ENCODE measurements around the gene SNX14. TPM values are rescaled to one million over a fixed set of nuclear protein-coding genes. Genes with fewer than 3 reads are reported as not detected.
"Not testable (repeated sequence)": the region's sequence is repeated elsewhere in the genome, so short reads cannot be mapped to it uniquely, and the experiment has no call there.

The SNX14 gene
- polyA plus RNA-seq, 1 experiment, result 114 TPM

DNA sequence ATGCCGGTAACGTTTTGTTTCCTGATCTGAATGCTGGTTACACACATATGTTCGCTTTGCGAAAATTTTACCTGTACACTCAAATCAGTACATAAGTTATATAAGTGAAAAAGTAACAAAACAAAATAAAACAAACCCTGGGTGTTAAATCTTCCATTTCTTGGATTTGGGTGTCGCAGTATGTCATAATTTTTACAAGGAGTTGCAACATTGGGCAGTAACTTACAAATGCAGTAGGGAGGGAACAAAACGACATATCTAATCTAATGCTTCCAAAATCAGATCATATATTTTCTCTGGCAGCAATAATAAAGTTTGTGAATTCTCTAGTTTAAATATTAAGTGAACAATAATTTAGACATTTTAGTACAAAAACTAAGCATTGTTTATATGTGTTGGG is 25.2 kb downstream of the SNX14 start:
- TF ChIP-seq, protein P1, sequence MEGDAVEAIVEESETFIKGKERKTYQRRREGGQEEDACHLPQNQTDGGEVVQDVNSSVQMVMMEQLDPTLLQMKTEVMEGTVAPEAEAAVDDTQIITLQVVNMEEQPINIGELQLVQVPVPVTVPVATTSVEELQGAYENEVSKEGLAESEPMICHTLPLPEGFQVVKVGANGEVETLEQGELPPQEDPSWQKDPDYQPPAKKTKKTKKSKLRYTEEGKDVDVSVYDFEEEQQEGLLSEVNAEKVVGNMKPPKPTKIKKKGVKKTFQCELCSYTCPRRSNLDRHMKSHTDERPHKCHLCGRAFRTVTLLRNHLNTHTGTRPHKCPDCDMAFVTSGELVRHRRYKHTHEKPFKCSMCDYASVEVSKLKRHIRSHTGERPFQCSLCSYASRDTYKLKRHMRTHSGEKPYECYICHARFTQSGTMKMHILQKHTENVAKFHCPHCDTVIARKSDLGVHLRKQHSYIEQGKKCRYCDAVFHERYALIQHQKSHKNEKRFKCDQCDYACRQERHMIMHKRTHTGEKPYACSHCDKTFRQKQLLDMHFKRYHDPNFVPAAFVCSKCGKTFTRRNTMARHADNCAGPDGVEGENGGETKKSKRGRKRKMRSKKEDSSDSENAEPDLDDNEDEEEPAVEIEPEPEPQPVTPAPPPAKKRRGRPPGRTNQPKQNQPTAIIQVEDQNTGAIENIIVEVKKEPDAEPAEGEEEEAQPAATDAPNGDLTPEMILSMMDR (IDR thresholded peaks at IDR 0.05; ENCODE audit: low read depth, low read length), result no peak
- POLR2A ChIA-PET, result no interaction called here
- no peak for DNase-seq (ENCODE audit: low read depth, low spot score)

DNA sequence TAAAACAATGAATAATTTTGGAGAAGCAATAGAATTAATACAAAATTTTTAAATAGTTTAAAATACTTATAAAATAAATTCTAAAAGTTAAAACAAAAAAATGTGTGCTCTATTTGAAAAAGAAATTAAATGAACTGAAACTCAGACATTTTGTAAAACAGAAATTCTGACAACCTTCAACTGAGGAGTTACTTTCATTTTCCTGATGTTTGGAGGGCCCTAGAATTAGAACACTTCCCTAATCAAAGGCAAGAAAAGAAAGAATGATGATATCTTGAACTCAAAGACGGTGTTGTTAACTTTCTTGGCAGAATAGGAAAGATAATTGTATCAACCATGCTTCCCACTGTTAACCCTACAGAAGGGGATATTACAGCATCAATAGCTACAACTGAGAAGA is 27.9 kb downstream of the SNX14 start:
- Histone ChIP-seq H3K27ac (ENCODE audit: low read depth, low read length) (no peak overlapping the region), H3K9me3 (ENCODE audit: control insufficient read depth, insufficient read depth, low read length) (no peaks in the 10 kb centered on the region), H3K27me3 (ENCODE audit: control insufficient read depth, insufficient read depth, low read length) (no peaks in the 10 kb centered on the region), H3K4me3 (ENCODE audit: low read depth, low read length) (no peak overlapping the region)
- TF ChIP-seq, protein P1 (IDR thresholded peaks at IDR 0.05; ENCODE audit: low read depth, low read length), result no peak
- ChIA-PET POLR2A (no interaction called here), CTCF (interaction anchor here (1.3 kb wide), 1 partner anchor 83 kb away, joined by 4 read pairs; no protein-coding TSS in a partner anchor)
- DNase-seq (ENCODE audit: low read depth, low spot score), result no peak

More for the DNA sequence above, 25.2 kb downstream of the SNX14 start:
- Histone ChIP-seq H3K27ac (ENCODE audit: low read depth, low read length) (no peak overlapping the region), H3K4me3 (ENCODE audit: low read depth, low read length) (no peak overlapping the region), H3K9me3 (ENCODE audit: control insufficient read depth, insufficient read depth, low read length) (no peaks in the 10 kb centered on the region), H3K27me3 (ENCODE audit: control insufficient read depth, insufficient read depth, low read length) (no peaks in the 10 kb centered on the region)
- CTCF ChIA-PET, result no interaction called here

DNA sequence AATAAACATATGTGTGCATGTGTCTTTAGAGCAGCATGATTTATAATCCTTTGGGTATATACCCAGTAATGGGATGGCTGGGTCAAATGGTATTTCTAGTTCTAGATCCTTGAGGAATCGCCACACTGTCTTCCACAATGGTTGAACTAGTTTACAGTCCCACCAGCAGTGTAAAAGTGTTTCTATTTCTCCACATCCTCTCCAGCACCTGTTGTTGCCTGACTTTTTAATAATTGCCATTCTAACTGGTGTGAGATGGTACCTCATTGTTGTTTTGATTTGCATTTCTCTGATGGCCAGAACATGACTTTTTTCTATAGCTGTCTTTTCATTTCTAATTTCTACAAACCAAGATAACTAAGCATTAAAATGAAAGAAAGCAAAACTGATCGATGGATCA is 29.4 kb downstream of the SNX14 start:
- H3K27me3 ChIP-seq (ENCODE audit: control insufficient read depth, insufficient read depth, low read length); POLR2A ChIA-PET; H3K4me3 ChIP-seq (ENCODE audit: low read depth, low read length); H3K27ac ChIP-seq (ENCODE audit: low read depth, low read length); DNase-seq (ENCODE audit: low read depth, low spot score); H3K9me3 ChIP-seq (ENCODE audit: control insufficient read depth, insufficient read depth, low read length): not testable (repeated sequence)
- CTCF ChIA-PET, result interaction anchor here (1.6 kb wide), 1 partner anchor 81 kb away, joined by 4 read pairs; no protein-coding TSS in a partner anchor

DNA sequence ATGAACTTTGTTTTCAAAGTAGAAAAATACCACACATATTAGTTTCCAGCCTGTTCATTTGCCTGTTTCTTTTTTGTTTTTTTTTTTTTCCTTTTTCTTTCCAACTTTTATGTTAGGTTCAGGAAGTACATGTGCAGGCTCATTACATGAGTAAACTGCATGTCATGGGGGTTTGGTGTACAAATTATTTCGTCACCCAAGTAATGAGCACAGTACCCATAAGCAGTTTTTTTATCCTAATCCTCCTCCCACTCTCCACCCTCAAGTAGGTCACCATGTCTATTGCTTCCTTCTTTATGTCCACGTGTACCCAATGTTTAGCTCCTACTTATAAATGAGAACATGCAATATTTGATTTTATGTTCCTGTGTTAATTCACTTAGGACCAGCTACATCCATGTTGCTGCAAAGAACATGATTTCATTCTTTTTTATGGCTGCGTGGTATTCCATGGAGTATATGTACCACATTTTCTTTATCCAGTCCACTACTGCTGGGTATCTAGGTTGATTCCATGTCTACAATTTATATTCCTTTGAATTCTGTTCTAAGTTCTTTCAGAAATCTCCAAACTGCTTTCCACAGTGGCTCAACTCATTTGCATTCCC is 31.8 kb downstream of the SNX14 start:
- CTCF ChIA-PET, result interaction anchor here (1.3 to 1.8 kb wide), 2 partner anchors 25 to 79 kb away, joined by 8 to 10 read pairs; no protein-coding TSS in a partner anchor
- no peaks in the 10 kb centered on the region for H3K9me3 ChIP-seq (ENCODE audit: control insufficient read depth, insufficient read depth, low read length)

DNA sequence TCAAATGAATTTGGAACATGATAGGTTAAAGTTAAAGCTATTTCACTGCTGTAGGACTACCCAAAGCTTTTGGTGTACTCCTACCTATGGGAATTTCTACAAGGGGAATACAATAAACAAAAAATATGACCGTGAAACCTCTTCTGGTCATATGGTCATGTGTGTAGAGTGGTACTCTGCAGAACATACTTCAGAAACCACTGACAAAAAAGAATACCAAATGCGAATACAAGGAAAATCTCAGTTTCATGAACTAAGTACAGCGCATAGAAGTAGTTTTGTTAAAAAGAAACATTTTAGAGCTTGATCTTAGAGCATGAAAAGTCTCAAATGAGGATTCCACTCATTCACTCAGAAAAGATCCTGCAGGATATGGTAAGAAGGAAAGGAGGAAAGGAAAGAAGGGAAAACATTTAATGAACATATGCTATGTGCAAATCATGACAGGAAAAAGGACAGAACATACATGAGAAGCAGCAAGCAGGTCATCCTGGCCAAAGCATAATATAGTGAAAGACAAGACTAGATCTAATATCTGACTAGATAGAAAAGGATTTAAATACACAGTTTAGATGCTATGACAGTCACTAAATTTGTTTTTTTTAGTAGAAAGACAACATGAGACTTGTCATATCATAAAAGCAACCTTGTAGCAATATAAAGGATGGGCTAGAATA is 36.5 kb downstream of the SNX14 start:
- CTCF ChIA-PET, result no interaction called here
- TF ChIP-seq, protein P1 (IDR thresholded peaks at IDR 0.05; ENCODE audit: low read depth, low read length), result no peak
- POLR2A ChIA-PET, result no interaction called here
- no peaks in the 10 kb centered on the region for H3K27me3 ChIP-seq (ENCODE audit: control insufficient read depth, insufficient read depth, low read length)
- no peak overlapping the region for H3K27ac ChIP-seq (ENCODE audit: low read depth, low read length)
- no peak for DNase-seq (ENCODE audit: low read depth, low spot score)
- no peaks in the 10 kb centered on the region for H3K9me3 ChIP-seq (ENCODE audit: control insufficient read depth, insufficient read depth, low read length)
- no peak overlapping the region for H3K4me3 ChIP-seq (ENCODE audit: low read depth, low read length)

More for the DNA sequence above, 31.8 kb downstream of the SNX14 start:
- TF ChIP-seq, protein P1 (IDR thresholded peaks at IDR 0.05; ENCODE audit: low read depth, low read length), result no peak
- Histone ChIP-seq H3K27ac (ENCODE audit: low read depth, low read length) (no peak overlapping the region), H3K27me3 (ENCODE audit: control insufficient read depth, insufficient read depth, low read length) (no peaks in the 10 kb centered on the region), H3K4me3 (ENCODE audit: low read depth, low read length) (no peak overlapping the region)
- DNase-seq (ENCODE audit: low read depth, low spot score), result no peak
- POLR2A ChIA-PET, result no interaction called here

Measured in AG04450 (cell line).